ENCODE measurements around the gene OTUB1. TPM values are rescaled to one million over a fixed set of nuclear protein-coding genes. Genes with fewer than 3 reads are reported as not detected.
"Not testable (repeated sequence)": the region's sequence is repeated elsewhere in the genome, so short reads cannot be mapped to it uniquely, and the experiment has no call there.

Gene OTUB1
- total RNA-seq, 1 experiment from 2014 or later, result 136 TPM

GRCh38 chr11:64045700-64046099 is 59.5 kb downstream of the OTUB1 start:
- Histone ChIP-seq H3K9me3 (ENCODE audit: low read depth, low read length, poor library complexity, severe bottlenecking) (no peaks in the 10 kb centered on the region), H3K36me3 (ENCODE audit: insufficient read depth, low read length, poor library complexity, severe bottlenecking) (no peaks in the 10 kb centered on the region), H3K4me1 (ENCODE audit: insufficient read depth, low read length, poor library complexity, severe bottlenecking) (peaks cover 19% of the 10 kb centered on the region), H3K27ac (ENCODE audit: low read depth, low read length, poor library complexity, severe bottlenecking) (no peak overlapping the region), H3K4me3 (ENCODE audit: low read depth, low read length, poor library complexity, severe bottlenecking) (no peak overlapping the region), H3K27me3 (replicated peaks; ENCODE audit: insufficient read depth, low read depth, low read length, poor library complexity) (no peaks in the 10 kb centered on the region)
- BruUV-seq (replicated peaks), result no TSS peak
- no peak for TF ChIP-seq CTCF (conservative IDR thresholded peaks at IDR 0.05; ENCODE audit: low read depth, low read length)
- TF ChIP-seq EZH2 (IDR thresholded peaks at IDR 0.05; ENCODE audit: borderline replicate concordance, low read depth, low read length, poor library complexity, severe bottlenecking), result no peak
- ChIA-PET CTCF (no interaction called here), POLR2A (ENCODE audit: low non-redundant PET) (no interaction called here)
- intact Hi-C loops (cut with micrococcal nuclease; ENCODE audit: unreplicated experiment), result no loop called here
- DNase-seq (ENCODE audit: low spot score), result no peak

GRCh38 chr11:64047373-64047772 is 61.1 kb downstream of the OTUB1 start:
- H3K4me3 ChIP-seq (ENCODE audit: low read depth, low read length, poor library complexity, severe bottlenecking); intact Hi-C loops (cut with micrococcal nuclease; ENCODE audit: unreplicated experiment); H3K27me3 ChIP-seq (replicated peaks; ENCODE audit: insufficient read depth, low read depth, low read length, poor library complexity); H3K27ac ChIP-seq (ENCODE audit: low read depth, low read length, poor library complexity, severe bottlenecking); BruUV-seq (replicated peaks); DNase-seq (ENCODE audit: low spot score); H3K36me3 ChIP-seq (ENCODE audit: insufficient read depth, low read length, poor library complexity, severe bottlenecking); CTCF ChIA-PET; H3K9me3 ChIP-seq (ENCODE audit: low read depth, low read length, poor library complexity, severe bottlenecking); POLR2A ChIA-PET (ENCODE audit: low non-redundant PET): not testable (repeated sequence)
- peaks cover 12% of the 10 kb centered on the region for H3K4me1 ChIP-seq (ENCODE audit: insufficient read depth, low read length, poor library complexity, severe bottlenecking)

Other genes starting within 250 kb of the OTUB1 start
- gene ZFTA, start 217.7 kb upstream of the OTUB1 start, total RNA-seq (2021), result 32.4 and 36.1 TPM in 2 replicates
- 91.1 and 94.5 TPM in 2 replicates for gene SPINDOC, start 173.0 kb upstream of the OTUB1 start, total RNA-seq (2021)
- 54.9 and 61.7 TPM in 2 replicates for gene MARK2, start 147.3 kb upstream of the OTUB1 start, total RNA-seq (2021)
- 3.9 and 7.6 TPM in 2 replicates for gene RCOR2, start 69.3 kb upstream of the OTUB1 start, total RNA-seq (2021)
- 44.8 and 51.2 TPM in 2 replicates for gene NAA40, start 47.4 kb upstream of the OTUB1 start, total RNA-seq (2021)
- 615 and 652 TPM in 2 replicates for gene COX8A, start 11.8 kb upstream of the OTUB1 start, total RNA-seq (2021)
- gene FLRT1, start 49.5 kb downstream of the OTUB1 start, total RNA-seq (2021), result 0.45 and 1.9 TPM in 2 replicates
- gene MACROD1, start 179.7 kb downstream of the OTUB1 start, total RNA-seq (2021), result 28.7 and 32.6 TPM in 2 replicates
- 565 and 577 TPM in 2 replicates for gene STIP1, start 199.7 kb downstream of the OTUB1 start, total RNA-seq (2021)
- 99.3 and 99.4 TPM in 2 replicates for gene FERMT3, start 220.3 kb downstream of the OTUB1 start, total RNA-seq (2021)
- gene TRPT1, start 239.7 kb downstream of the OTUB1 start, total RNA-seq (2021), result 43.6 and 59.6 TPM in 2 replicates
- 72.4 and 73.8 TPM in 2 replicates for gene NUDT22, start 239.8 kb downstream of the OTUB1 start, total RNA-seq (2021)
- gene DNAJC4, start 244.1 kb downstream of the OTUB1 start, total RNA-seq (2021), result 20.2 and 23.9 TPM in 2 replicates
- 93.3 and 108 TPM in 2 replicates for gene VEGFB, start 248.1 kb downstream of the OTUB1 start, total RNA-seq (2021)

All from A673 (cell line).